ENCODE results near the gene P2RY11.

P2RY11 gene

DNA sequence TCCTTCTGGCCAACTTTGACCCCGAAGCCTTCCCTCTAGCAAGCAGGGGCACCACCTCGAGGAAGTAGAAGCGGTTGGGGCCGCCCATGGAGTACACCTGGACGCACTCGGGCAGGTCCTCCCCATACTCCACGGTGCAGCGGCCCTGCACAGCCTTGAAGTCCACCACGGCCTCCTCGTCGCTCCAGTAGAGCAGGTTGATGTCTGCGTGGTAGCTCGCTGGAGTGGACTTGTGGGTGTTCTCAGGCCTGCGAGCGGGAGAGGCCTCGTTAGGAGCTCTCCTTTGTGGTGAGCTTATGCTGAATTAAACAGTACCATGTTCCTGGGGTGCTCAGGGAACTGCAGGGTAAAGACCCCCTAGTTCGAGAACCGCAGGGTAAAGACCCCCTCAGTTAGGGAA is 30.5 kb downstream of the P2RY11 start:
- DNase-seq, result no peak

- DNase-seq, result no peak
These were observed 31.3 kb downstream of the P2RY11 start for GRCh38 chr19:10142701-10143375.

DNA sequence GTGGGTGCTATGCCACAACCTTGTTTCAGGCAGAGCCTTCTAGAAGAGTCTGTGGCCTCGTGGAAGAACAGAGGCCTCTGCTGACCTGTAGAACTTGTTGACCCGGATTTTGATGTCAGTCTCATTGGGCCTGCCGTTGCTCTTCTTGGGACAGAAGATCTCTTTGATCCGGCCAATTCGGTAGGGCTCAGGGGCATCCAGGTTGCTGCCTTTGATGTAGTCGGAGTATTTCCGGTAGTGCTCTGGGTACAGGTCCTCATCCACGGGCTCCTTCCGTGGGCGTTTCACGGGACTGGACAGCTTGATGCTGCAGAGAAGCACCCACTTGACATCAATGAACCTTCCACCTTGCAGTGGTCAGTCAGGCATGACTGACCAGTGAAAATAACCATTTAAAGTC is 32.2 kb downstream of the P2RY11 start:
- DNase-seq, result no peak

DNA sequence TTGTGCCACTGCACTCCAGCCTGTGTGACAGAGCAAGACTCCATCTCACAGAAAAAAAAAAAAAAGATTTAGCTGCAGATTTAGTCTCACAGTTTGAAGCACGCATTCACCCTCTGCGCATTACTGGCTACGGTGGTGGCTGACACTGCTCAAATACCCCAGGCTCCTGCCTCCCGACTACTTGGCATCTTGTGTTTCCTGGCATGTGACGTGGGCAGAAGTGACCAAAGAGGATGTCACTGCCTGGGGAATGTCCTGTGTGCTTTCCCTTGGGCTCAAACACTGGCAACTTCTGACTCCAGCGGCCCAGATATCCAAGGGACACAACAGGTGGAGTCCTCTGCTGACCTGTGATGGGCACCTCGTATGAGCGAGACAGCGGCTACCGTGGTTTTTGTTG is 32.9 kb downstream of the P2RY11 start:
- DNase-seq, result no peak

- DNase-seq, result no peak
These were observed 33.5 kb downstream of the P2RY11 start for GRCh38 chr19:10145031-10145430.

DNA sequence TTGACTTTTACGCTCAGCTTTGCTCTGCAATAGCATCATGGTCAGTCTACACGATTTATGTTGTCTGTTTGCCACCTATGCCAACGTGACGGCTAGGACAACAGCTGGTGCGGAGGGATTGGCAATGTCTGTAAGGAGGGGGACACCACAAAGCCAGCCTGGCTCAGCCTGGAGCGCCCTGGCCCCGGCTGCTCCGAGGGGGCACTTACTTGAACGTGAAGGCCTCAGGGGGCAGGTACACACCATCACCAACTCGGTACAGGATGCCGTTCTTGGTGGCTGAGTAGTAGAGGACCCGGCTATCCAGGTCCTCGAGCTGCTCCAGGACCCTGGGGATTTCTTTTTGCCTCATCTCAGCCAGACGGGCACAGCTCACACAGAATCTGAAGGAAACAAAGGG is 34.6 kb downstream of the P2RY11 start:
- DNase-seq, result no peak

GRCh38 chr19:10149427-10149826 is 37.9 kb downstream of the P2RY11 start:
- no peak for DNase-seq

- DNase-seq, result no peak
These were observed 40.0 kb downstream of the P2RY11 start for GRCh38 chr19:10151521-10151920.

GRCh38 chr19:10152100-10152499 is 40.6 kb downstream of the P2RY11 start:
- no peak for DNase-seq

- DNase-seq, result no peak
These were observed 44.3 kb downstream of the P2RY11 start for GRCh38 chr19:10155839-10156238.

GRCh38 chr19:10158071-10158470 is 46.6 kb downstream of the P2RY11 start:
- DNase-seq, result no peak

DNA sequence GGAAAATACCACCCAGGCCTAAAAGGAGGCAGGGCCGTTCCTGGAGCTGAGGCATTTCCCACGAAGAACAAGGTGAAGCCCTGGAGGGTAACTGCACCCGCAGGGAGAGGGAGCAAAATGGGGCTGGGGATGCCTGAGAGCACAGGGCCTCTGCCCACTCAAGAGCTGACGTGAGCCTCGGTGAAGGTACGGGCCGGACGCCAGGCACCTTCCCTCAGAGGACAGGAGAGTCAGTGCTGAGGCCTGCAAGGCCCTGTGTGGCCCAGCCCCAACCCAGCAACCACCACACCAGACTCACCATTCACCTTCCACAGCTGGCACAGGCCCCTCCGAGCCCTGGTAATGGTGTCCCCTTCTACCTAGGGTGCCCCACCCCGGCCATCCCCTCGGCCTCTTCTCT is 47.0 kb downstream of the P2RY11 start:
- DNase-seq, result no peak

DNA sequence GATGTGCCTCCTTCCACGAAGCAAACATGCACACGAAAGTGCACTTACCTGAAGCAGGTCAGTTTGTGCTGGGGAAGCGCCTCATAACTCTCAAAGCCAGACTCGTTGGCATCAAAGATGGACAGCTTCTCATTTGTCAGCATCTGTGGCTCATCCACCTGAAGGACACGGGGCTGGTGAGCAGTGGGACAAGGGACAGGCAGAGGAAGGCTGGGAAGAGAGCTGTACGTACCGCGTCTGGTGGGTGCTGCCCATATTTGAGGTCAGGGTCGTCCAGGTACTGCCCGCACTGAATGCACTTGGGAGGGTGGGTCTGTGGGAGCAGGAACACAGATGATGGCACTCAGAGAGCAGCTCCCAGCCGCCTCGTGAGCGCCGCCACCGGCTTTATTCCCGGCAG is 48.1 kb downstream of the P2RY11 start:
- DNase-seq, result no peak

- no peak for DNase-seq
These were observed 52.0 kb downstream of the P2RY11 start for GRCh38 chr19:10163536-10163935.
